Activated CD4-positive, alpha-beta T cell treated with anti-CD3 and anti-CD28 coated beads, Interleukin-2, amount 10 ng/mL, durations not matched to agents 24 days and 14 days (primary cell): ENCODE data around the gene MRAP2. TPM values are rescaled to one million over a fixed set of nuclear protein-coding genes. Genes with fewer than 3 reads are reported as not detected.
"Not testable (repeated sequence)": the region's sequence is repeated elsewhere in the genome, so short reads cannot be mapped to it uniquely, and the experiment has no call there.

Source experiments
- DNase-seq: peaks from one replicate; pipeline ENCODE4 v3.0.0; 2022
- H3K27ac Mint-ChIP-seq: one replicate; pipeline ENCODE4 v1.8.0; 2022; ENCODE audit warnings: mild to moderate bottlenecking, mixed read lengths
- H3K27me3 Mint-ChIP-seq: one replicate; pipeline ENCODE4 v1.8.0; 2022; ENCODE audit warnings: mixed read lengths
- H3K36me3 Mint-ChIP-seq: one replicate; pipeline ENCODE4 v1.8.0; 2022; ENCODE audit warnings: low read depth, mild to moderate bottlenecking, mixed read lengths
- H3K4me1 Mint-ChIP-seq: one replicate; pipeline ENCODE4 v1.8.0; 2021; ENCODE audit warnings: mixed read lengths
- H3K4me3 Mint-ChIP-seq: one replicate; pipeline ENCODE4 v1.8.0; 2022; ENCODE audit warnings: mild to moderate bottlenecking, moderate library complexity, mixed read lengths
- H3K9me3 Mint-ChIP-seq: one replicate; pipeline ENCODE4 v1.8.0; 2021; ENCODE audit warnings: mixed read lengths
- intact Hi-C: fragments of 100-400 bp; cut with micrococcal nuclease; formaldehyde crosslinking; loops from one replicate; pipeline ENCODE4 v1.15.1; 2023
- total RNA-seq: library from RNA; stranded (reverse); gene quantifications from 2 replicates; pipeline ENCODE4 v1.2.3, GENCODE V29; 2022

The MRAP2 gene
- total RNA-seq, 1 donor from 2014 or later = not detected

GRCh38 chr6:84050408-84050807 is 16.8 kb downstream of the MRAP2 start:
- H3K27ac Mint-ChIP-seq = no peak overlapping the region
- no peaks in the 10 kb centered on the region for H3K27me3 Mint-ChIP-seq
- H3K9me3 Mint-ChIP-seq = no peaks in the 10 kb centered on the region
- H3K36me3 Mint-ChIP-seq = no peaks in the 10 kb centered on the region
- H3K4me1 Mint-ChIP-seq = no peaks in the 10 kb centered on the region
- H3K4me3 Mint-ChIP-seq = no peak overlapping the region
- no peak for DNase-seq
- intact Hi-C loops = no loop called here

GRCh38 chr6:84052204-84052882 is 18.8 kb downstream of the MRAP2 start:
- no peaks in the 10 kb centered on the region for H3K4me1 Mint-ChIP-seq
- intact Hi-C loops = no loop called here
- H3K27me3 Mint-ChIP-seq = no peaks in the 10 kb centered on the region
- H3K9me3 Mint-ChIP-seq = no peaks in the 10 kb centered on the region
- DNase-seq = no peak
- H3K27ac Mint-ChIP-seq = no peak overlapping the region
- H3K4me3 Mint-ChIP-seq = no peak overlapping the region
- no peaks in the 10 kb centered on the region for H3K36me3 Mint-ChIP-seq

GRCh38 chr6:84052883-84053241 is 19.3 kb downstream of the MRAP2 start:
- no peaks in the 10 kb centered on the region for H3K9me3 Mint-ChIP-seq
- no peaks in the 10 kb centered on the region for H3K36me3 Mint-ChIP-seq
- no peaks in the 10 kb centered on the region for H3K4me1 Mint-ChIP-seq
- no peak overlapping the region for H3K4me3 Mint-ChIP-seq
- no peak for DNase-seq
- intact Hi-C loops = no loop called here
- H3K27ac Mint-ChIP-seq = no peak overlapping the region
- H3K27me3 Mint-ChIP-seq = no peaks in the 10 kb centered on the region

GRCh38 chr6:84055647-84056046 is 22.1 kb downstream of the MRAP2 start:
- Mint-ChIP-seq H3K9me3 (no peaks in the 10 kb centered on the region), H3K27ac (no peak overlapping the region), H3K4me3 (no peak overlapping the region), H3K4me1 (no peaks in the 10 kb centered on the region), H3K36me3 (no peaks in the 10 kb centered on the region), H3K27me3 (no peaks in the 10 kb centered on the region)
- intact Hi-C loops = no loop called here
- no peak for DNase-seq

GRCh38 chr6:84057908-84058307 is 24.3 kb downstream of the MRAP2 start:
- Mint-ChIP-seq H3K4me1 (no peaks in the 10 kb centered on the region), H3K9me3 (no peaks in the 10 kb centered on the region), H3K36me3 (no peaks in the 10 kb centered on the region), H3K27me3 (no peaks in the 10 kb centered on the region), H3K4me3 (no peak overlapping the region), H3K27ac (no peak overlapping the region)
- no peak for DNase-seq
- intact Hi-C loops = no loop called here

GRCh38 chr6:84059082-84059481 is 25.5 kb downstream of the MRAP2 start:
- Mint-ChIP-seq H3K27me3 (no peaks in the 10 kb centered on the region), H3K9me3 (no peaks in the 10 kb centered on the region), H3K36me3 (no peaks in the 10 kb centered on the region), H3K27ac (no peak overlapping the region), H3K4me1 (no peaks in the 10 kb centered on the region), H3K4me3 (no peak overlapping the region)
- intact Hi-C loops = no loop called here
- DNase-seq = no peak

- no peak overlapping the region for H3K4me3 Mint-ChIP-seq
Measured at GRCh38 chr6:84061174-84061573, 27.6 kb downstream of the MRAP2 start.

GRCh38 chr6:84061613-84062398 is 28.2 kb downstream of the MRAP2 start:
- Mint-ChIP-seq H3K4me1 (no peaks in the 10 kb centered on the region), H3K27me3 (no peaks in the 10 kb centered on the region), H3K36me3 (no peaks in the 10 kb centered on the region), H3K4me3 (no peak overlapping the region), H3K27ac (no peak overlapping the region), H3K9me3 (no peaks in the 10 kb centered on the region)
- DNase-seq = no peak
- intact Hi-C loops = no loop called here

More at GRCh38 chr6:84061174-84061573, 27.6 kb downstream of the MRAP2 start:
- Mint-ChIP-seq H3K4me1 (no peaks in the 10 kb centered on the region), H3K27ac (no peak overlapping the region), H3K36me3 (no peaks in the 10 kb centered on the region), H3K9me3 (no peaks in the 10 kb centered on the region), H3K27me3 (no peaks in the 10 kb centered on the region)
- intact Hi-C loops = no loop called here
- no peak for DNase-seq

- DNase-seq = no peak
- no peak overlapping the region for H3K27ac Mint-ChIP-seq
- intact Hi-C loops = no loop called here
Measured at GRCh38 chr6:84062519-84063154, 29.1 kb downstream of the MRAP2 start.

GRCh38 chr6:84065693-84066290 is 32.2 kb downstream of the MRAP2 start:
- peaks cover 3% of the 10 kb centered on the region for H3K9me3 Mint-ChIP-seq
- no peaks in the 10 kb centered on the region for H3K4me1 Mint-ChIP-seq
- H3K27ac Mint-ChIP-seq = no peak overlapping the region
- H3K27me3 Mint-ChIP-seq = no peaks in the 10 kb centered on the region
- intact Hi-C loops = no loop called here
- H3K4me3 Mint-ChIP-seq = no peak overlapping the region
- no peak for DNase-seq
- no peaks in the 10 kb centered on the region for H3K36me3 Mint-ChIP-seq

More at GRCh38 chr6:84062519-84063154, 29.1 kb downstream of the MRAP2 start:
- Mint-ChIP-seq H3K4me1 (no peaks in the 10 kb centered on the region), H3K36me3 (no peaks in the 10 kb centered on the region), H3K4me3 (no peak overlapping the region), H3K9me3 (no peaks in the 10 kb centered on the region), H3K27me3 (no peaks in the 10 kb centered on the region)

- intact Hi-C loops = no loop called here
- H3K4me3 Mint-ChIP-seq = no peak overlapping the region
- H3K9me3 Mint-ChIP-seq = peaks cover 3% of the 10 kb centered on the region
- no peaks in the 10 kb centered on the region for H3K4me1 Mint-ChIP-seq
- H3K27me3 Mint-ChIP-seq = no peaks in the 10 kb centered on the region
- DNase-seq = no peak
- H3K27ac Mint-ChIP-seq = no peak overlapping the region
- no peaks in the 10 kb centered on the region for H3K36me3 Mint-ChIP-seq
Measured at GRCh38 chr6:84066536-84066935, 33.0 kb downstream of the MRAP2 start.

GRCh38 chr6:84068873-84069272 is 35.3 kb downstream of the MRAP2 start:
- H3K27ac Mint-ChIP-seq, DNase-seq, H3K4me3 Mint-ChIP-seq, intact Hi-C loops, H3K9me3 Mint-ChIP-seq, H3K4me1 Mint-ChIP-seq, H3K36me3 Mint-ChIP-seq, H3K27me3 Mint-ChIP-seq: not testable (repeated sequence)

GRCh38 chr6:84072442-84072997 is 38.9 kb downstream of the MRAP2 start:
- no peak overlapping the region for H3K27ac Mint-ChIP-seq
- peaks cover 3% of the 10 kb centered on the region for H3K9me3 Mint-ChIP-seq
- H3K27me3 Mint-ChIP-seq = no peaks in the 10 kb centered on the region
- no peaks in the 10 kb centered on the region for H3K4me1 Mint-ChIP-seq
- intact Hi-C loops = no loop called here
- DNase-seq = no peak
- no peak overlapping the region for H3K4me3 Mint-ChIP-seq
- H3K36me3 Mint-ChIP-seq = no peaks in the 10 kb centered on the region
